OCI-LY1 (cell line): ENCODE measurements around the gene JUNB.

Source experiments
- H2AFZ ChIP-seq: fragments of 200-600 bp; sonication (generic), shearing (Covaris generic); 2 replicates; pipeline ENCODE4 v1.6.0; 2014; ENCODE audit warnings: antibody characterized with exemption, mild to moderate bottlenecking, low read length
- H3F3A ChIP-seq: fragments of 200-600 bp; sonication (generic), shearing (Covaris generic); 2 replicates; pipeline ENCODE4 v1.6.0; 2014; ENCODE audit warnings: mild to moderate bottlenecking, antibody characterized with exemption, low read length, moderate library complexity; ENCODE audit not compliant: insufficient read depth
- H3K27ac ChIP-seq: fragments of 200-600 bp; sonication (generic); 2 replicates; pipeline ENCODE4 v1.5.1; 2014; ENCODE audit warnings: low read length, mixed run types, mild to moderate bottlenecking, low read depth; ENCODE audit not compliant: poor library complexity, severe bottlenecking
- H3K27me3 ChIP-seq: fragments of 200-600 bp; sonication (generic); 2 replicates; pipeline ENCODE4 v1.6.0; 2014; ENCODE audit warnings: antibody characterized with exemption, mild to moderate bottlenecking, low read length, moderate library complexity; ENCODE audit not compliant: insufficient read depth
- H3K36me3 ChIP-seq: fragments of 200-600 bp; sonication (generic); 2 replicates; pipeline ENCODE4 v1.6.1; 2014; ENCODE audit warnings: mild to moderate bottlenecking, antibody characterized with exemption, low read length, moderate library complexity, mixed read lengths; ENCODE audit not compliant: insufficient read depth
- H3K4me1 ChIP-seq: fragments of 200-600 bp; sonication (generic); 2 replicates; pipeline ENCODE4 v1.5.1; 2014; ENCODE audit warnings: mild to moderate bottlenecking, low read length, moderate library complexity; ENCODE audit not compliant: insufficient read depth, severe bottlenecking
- H3K4me2 ChIP-seq: fragments of 200-600 bp; sonication (generic), shearing (Covaris generic); 2 replicates; pipeline ENCODE4 v1.6.1; 2014; ENCODE audit warnings: low read length
- H3K4me3 ChIP-seq: fragments of 200-600 bp; sonication (generic); 2 replicates; pipeline ENCODE4 v1.5.1; 2014; ENCODE audit warnings: low read length, low read depth, mild to moderate bottlenecking, mixed read lengths; ENCODE audit not compliant: poor library complexity, severe bottlenecking
- H3K79me2 ChIP-seq: fragments of 200-600 bp; shearing (Covaris generic); 2 replicates; pipeline ENCODE4 v1.6.1; 2016; ENCODE audit warnings: mixed run types, low read length, mixed read lengths; ENCODE audit not compliant: insufficient read depth
- H3K9ac ChIP-seq: fragments of 200-600 bp; sonication (generic), shearing (Covaris generic); 2 replicates; pipeline ENCODE4 v1.6.1; 2014; ENCODE audit warnings: mild to moderate bottlenecking, low read length, mixed read lengths
- H3K9me2 ChIP-seq: fragments of 200-600 bp; sonication (generic), shearing (Covaris generic); 2 replicates; pipeline ENCODE4 v1.6.1; 2014; ENCODE audit warnings: low read depth, mild to moderate bottlenecking, low read length, mixed read lengths
- H3K9me3 ChIP-seq: fragments of 200-600 bp; shearing (Covaris generic); 2 replicates; pipeline ENCODE4 v1.6.1; 2014; ENCODE audit warnings: low read length, mixed read lengths
- H4K20me1 ChIP-seq: fragments of 200-600 bp; sonication (generic), shearing (Covaris generic); 2 replicates; pipeline ENCODE4 v1.6.0; 2016; ENCODE audit warnings: mild to moderate bottlenecking, low read length; ENCODE audit not compliant: insufficient read depth
- EZH2 ChIP-seq: fragments of 200-600 bp; sonication (generic), shearing (Covaris generic); IDR thresholded peaks from 2 replicates; pipeline ENCODE4 v1.8.0; 2017; ENCODE audit warnings: borderline replicate concordance, mixed run types, mild to moderate bottlenecking, antibody characterized with exemption, low read length, moderate library complexity, mixed read lengths
- TF ChIP-seq, protein P1 (sequence below): fragments of 200-600 bp; sonication (generic), shearing (Covaris generic); IDR thresholded peaks from 2 replicates; pipeline ENCODE4 v1.5.1; 2017; ENCODE audit warnings: mild to moderate bottlenecking, antibody characterized with exemption, low read length, moderate library complexity, mixed read lengths

Gene JUNB

DNA sequence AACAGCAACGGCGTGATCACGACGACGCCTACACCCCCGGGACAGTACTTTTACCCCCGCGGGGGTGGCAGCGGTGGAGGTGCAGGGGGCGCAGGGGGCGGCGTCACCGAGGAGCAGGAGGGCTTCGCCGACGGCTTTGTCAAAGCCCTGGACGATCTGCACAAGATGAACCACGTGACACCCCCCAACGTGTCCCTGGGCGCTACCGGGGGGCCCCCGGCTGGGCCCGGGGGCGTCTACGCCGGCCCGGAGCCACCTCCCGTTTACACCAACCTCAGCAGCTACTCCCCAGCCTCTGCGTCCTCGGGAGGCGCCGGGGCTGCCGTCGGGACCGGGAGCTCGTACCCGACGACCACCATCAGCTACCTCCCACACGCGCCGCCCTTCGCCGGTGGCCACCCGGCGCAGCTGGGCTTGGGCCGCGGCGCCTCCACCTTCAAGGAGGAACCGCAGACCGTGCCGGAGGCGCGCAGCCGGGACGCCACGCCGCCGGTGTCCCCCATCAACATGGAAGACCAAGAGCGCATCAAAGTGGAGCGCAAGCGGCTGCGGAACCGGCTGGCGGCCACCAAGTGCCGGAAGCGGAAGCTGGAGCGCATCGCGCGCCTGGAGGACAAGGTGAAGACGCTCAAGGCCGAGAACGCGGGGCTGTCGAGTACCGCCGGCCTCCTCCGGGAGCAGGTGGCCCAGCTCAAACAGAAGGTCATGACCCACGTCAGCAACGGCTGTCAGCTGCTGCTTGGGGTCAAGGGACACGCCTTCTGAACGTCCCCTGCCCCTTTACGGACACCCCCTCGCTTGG lies 966 bp downstream of the JUNB start:
- Histone ChIP-seq H3K4me3 (peak overlapping the region; percentile 76), H3K27ac (peak overlapping the region; percentile 87), H3K79me2 (no peaks in the 10 kb centered on the region), H3K9me2 (no peaks in the 10 kb centered on the region), H2AFZ (no peak overlapping the region), H3K4me2 (peak overlapping the region; percentile 77), H3F3A (no peaks in the 10 kb centered on the region), H3K27me3 (no peaks in the 10 kb centered on the region), H3K4me1 (peaks cover 44% of the 10 kb centered on the region), H3K9ac (peak overlapping the region; percentile 77), H3K9me3 (no peaks in the 10 kb centered on the region), H4K20me1 (no peaks in the 10 kb centered on the region), H3K36me3 (no peaks in the 10 kb centered on the region; the same call in 1 of the 2 replicates)
- TF ChIP-seq, protein P1, sequence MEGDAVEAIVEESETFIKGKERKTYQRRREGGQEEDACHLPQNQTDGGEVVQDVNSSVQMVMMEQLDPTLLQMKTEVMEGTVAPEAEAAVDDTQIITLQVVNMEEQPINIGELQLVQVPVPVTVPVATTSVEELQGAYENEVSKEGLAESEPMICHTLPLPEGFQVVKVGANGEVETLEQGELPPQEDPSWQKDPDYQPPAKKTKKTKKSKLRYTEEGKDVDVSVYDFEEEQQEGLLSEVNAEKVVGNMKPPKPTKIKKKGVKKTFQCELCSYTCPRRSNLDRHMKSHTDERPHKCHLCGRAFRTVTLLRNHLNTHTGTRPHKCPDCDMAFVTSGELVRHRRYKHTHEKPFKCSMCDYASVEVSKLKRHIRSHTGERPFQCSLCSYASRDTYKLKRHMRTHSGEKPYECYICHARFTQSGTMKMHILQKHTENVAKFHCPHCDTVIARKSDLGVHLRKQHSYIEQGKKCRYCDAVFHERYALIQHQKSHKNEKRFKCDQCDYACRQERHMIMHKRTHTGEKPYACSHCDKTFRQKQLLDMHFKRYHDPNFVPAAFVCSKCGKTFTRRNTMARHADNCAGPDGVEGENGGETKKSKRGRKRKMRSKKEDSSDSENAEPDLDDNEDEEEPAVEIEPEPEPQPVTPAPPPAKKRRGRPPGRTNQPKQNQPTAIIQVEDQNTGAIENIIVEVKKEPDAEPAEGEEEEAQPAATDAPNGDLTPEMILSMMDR = no peak
- no peak for TF ChIP-seq EZH2

DNA sequence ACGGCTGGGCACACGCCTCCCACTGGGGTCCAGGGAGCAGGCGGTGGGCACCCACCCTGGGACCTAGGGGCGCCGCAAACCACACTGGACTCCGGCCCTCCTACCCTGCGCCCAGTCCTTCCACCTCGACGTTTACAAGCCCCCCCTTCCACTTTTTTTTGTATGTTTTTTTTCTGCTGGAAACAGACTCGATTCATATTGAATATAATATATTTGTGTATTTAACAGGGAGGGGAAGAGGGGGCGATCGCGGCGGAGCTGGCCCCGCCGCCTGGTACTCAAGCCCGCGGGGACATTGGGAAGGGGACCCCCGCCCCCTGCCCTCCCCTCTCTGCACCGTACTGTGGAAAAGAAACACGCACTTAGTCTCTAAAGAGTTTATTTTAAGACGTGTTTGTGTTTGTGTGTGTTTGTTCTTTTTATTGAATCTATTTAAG lies 1.6 kb downstream of the JUNB start:
- no peaks in the 10 kb centered on the region; the same call in 1 of the 2 replicates for H3K36me3 ChIP-seq
- H3K4me2 ChIP-seq = peak overlapping the region; percentile 77
- no peak for TF ChIP-seq EZH2
- TF ChIP-seq, protein P1 = no peak
- H3K4me3 ChIP-seq = peak overlapping the region; percentile 76
- H3K4me1 ChIP-seq = peaks cover 44% of the 10 kb centered on the region
- H3K9ac ChIP-seq = peak overlapping the region; percentile 77
- H3F3A ChIP-seq = no peaks in the 10 kb centered on the region
- no peaks in the 10 kb centered on the region for H3K9me3 ChIP-seq
- H2AFZ ChIP-seq = no peak overlapping the region
- peak overlapping the region; percentile 87 for H3K27ac ChIP-seq
- no peaks in the 10 kb centered on the region for H3K9me2 ChIP-seq
- H3K79me2 ChIP-seq = no peaks in the 10 kb centered on the region
- H3K27me3 ChIP-seq = no peaks in the 10 kb centered on the region
- no peaks in the 10 kb centered on the region for H4K20me1 ChIP-seq

DNA sequence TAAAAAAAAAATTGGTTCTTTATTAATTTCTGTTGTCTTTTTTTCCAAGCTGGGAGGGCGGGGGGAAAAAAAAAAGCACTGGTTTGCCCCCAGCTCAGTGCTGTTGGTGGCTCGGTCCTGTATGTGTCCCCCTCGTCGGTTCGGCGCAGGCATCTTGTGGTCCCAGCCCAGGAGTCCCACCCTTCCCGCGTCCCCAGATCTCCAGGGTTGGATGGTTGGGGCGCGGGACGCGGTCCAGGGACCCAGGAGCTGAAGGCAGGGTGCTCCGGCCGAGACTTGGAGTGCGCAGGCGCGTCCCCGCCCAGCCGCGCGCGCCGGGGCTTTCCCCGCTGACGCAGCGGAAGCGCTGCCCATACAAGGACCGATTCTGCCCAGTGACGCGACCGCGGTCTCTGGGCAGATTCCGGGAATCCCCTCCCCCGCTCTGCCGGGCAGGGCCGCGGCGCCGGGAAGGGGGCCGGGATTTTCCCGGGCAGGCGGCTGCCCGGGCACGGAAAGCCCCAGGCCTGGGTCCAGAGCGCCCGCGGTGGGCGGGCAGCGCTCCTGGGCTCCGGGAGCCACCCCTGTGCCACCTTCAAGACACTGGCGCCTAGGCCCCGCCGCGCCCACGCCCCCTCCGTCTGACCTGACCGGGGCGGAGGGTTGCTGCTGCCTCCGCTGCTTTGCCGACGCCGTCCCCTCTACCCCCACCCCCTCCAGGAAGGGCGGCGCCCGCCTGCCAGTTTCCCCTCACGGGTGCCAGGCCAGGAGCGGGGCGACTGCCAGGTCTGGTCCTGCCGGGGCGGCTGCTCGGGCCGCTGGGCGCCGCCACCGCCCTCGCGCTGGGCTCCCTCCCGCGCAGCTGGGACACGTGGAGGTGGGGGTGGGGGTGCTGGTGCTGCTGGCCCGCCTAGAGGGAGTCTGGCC lies 2.3 kb downstream of the JUNB start:
- Histone ChIP-seq H4K20me1 (no peaks in the 10 kb centered on the region), H2AFZ (no peak overlapping the region), H3K36me3 (peaks cover 1% of the 10 kb centered on the region; the same call in 1 of the 2 replicates), H3F3A (no peaks in the 10 kb centered on the region), H3K9ac (peak overlapping the region; percentile 77), H3K9me2 (no peaks in the 10 kb centered on the region), H3K27me3 (no peaks in the 10 kb centered on the region), H3K4me3 (peak overlapping the region; percentile 76), H3K4me1 (peaks cover 38% of the 10 kb centered on the region), H3K27ac (peak overlapping the region; percentile 87), H3K4me2 (peak overlapping the region; percentile 77), H3K79me2 (no peaks in the 10 kb centered on the region), H3K9me3 (no peaks in the 10 kb centered on the region)
- TF ChIP-seq EZH2 = no peak
- TF ChIP-seq, protein P1 = no peak
